ENCODE measurements around the gene PGAP1. TPM values are rescaled to one million over a fixed set of nuclear protein-coding genes. Genes with fewer than 3 reads are reported as not detected.

PGAP1 gene
- total and polyA plus RNA-seq, 9 of the 15 experiments (the other 6 are each of a cell fraction or from before 2014, with no cell fraction given), result 0.08 to 0.73 (median 0.52) TPM

GRCh38 chr2:196941398-196942078, 15.0 kb upstream of the PGAP1 start (continued):
- TF ChIP-seq ZNF696 (CRISPR knock-in tag; conservative IDR thresholded peaks at IDR 0.05) (no peak), ZNF586 (CRISPR knock-in tag; conservative IDR thresholded peaks at IDR 0.05) (no peak), NCOR1 (IDR thresholded peaks at IDR 0.05) (no peak), CHD1 (IDR thresholded peaks at IDR 0.05; ENCODE audit: low read length) (no peak), ZNF263 (CRISPR knock-in tag; IDR thresholded peaks at IDR 0.05; ENCODE audit: borderline replicate concordance) (no peak)

GRCh38 chr2:196939371-196939770, 12.9 kb upstream of the PGAP1 start:
- Histone ChIP-seq H3K9me3 (replicated peaks; ENCODE audit: control insufficient read depth, insufficient read depth, low read depth, low read length) (no peaks in the 10 kb centered on the region), H3K4me1 (replicated peaks in 1 of 2; ENCODE audit: control insufficient read depth in 2 of 2, insufficient read depth in 2 of 2, low read length in 2 of 2) (no peaks in the 10 kb centered on the region), H3K9ac (ENCODE audit: insufficient read depth in 1 of 2, low read depth in 2 of 2, low read length in 2 of 2) (no peak overlapping the region), H3K79me2 (ENCODE audit: control insufficient read depth, insufficient read depth, low read length) (no peaks in the 10 kb centered on the region), H2AFZ (ENCODE audit: low read depth, low read length) (no peak overlapping the region), H3K4me3 (no peak overlapping the region), H4K20me1 (replicated peaks; ENCODE audit: control insufficient read depth, insufficient read depth, low read length) (no peaks in the 10 kb centered on the region), H3K4me2 (ENCODE audit: insufficient read depth, low read length) (no peak overlapping the region), H3K27ac (ENCODE audit: extremely low read depth, low read depth, low read length) (no peak overlapping the region), H3K27me3 (ENCODE audit: control insufficient read depth in 2 of 2, insufficient read depth in 2 of 2, low read length in 2 of 2) (no peaks in the 10 kb centered on the region), H3K36me3 (ENCODE audit: control insufficient read depth, insufficient read depth, low read length) (no peaks in the 10 kb centered on the region), H3K9me1 (ENCODE audit: control insufficient read depth, insufficient read depth, low read length) (no peaks in the 10 kb centered on the region)
- in situ Hi-C loops (cut with MboI) (no loop called here), intact Hi-C loops (cut with micrococcal nuclease) (no loop called here)
- ChIA-PET POLR2A (no interaction called here), CTCF (ENCODE audit: low intra/inter-chr PET ratio) (no interaction called here)
- BruUV-seq (replicated peaks), result no TSS peak
- TF ChIP-seq POLR2G (IDR thresholded peaks at IDR 0.05; ENCODE audit: low read depth, low read length) (no peak), HMG20B (CRISPR knock-in tag; IDR thresholded peaks at IDR 0.05) (no peak), MLX (CRISPR knock-in tag; conservative IDR thresholded peaks at IDR 0.05) (no peak), JUND (IDR thresholded peaks at IDR 0.05; ENCODE audit: borderline replicate concordance, low read depth, low read length) (no peak), JUND (tag; IDR thresholded peaks at IDR 0.05; ENCODE audit: borderline replicate concordance, low read depth, low read length) (no peak), BHLHE40 (IDR thresholded peaks at IDR 0.05; ENCODE audit: low read length) (no peak), ZKSCAN1 (IDR thresholded peaks at IDR 0.05; ENCODE audit: low read depth, low read length) (no peak), ZFPM2 (CRISPR knock-in tag; IDR thresholded peaks at IDR 0.05) (no peak)
- WGBS (ENCODE audit: insufficient coverage, low coverage, missing lambda C conversion rate), result 0% methylated on average over 1 of the region's 1 CpG
- ATAC-seq (no peak), DNase-seq (ENCODE audit: extremely low read depth in 1 of 4, low spot score in 3 of 4) (no peak), FAIRE-seq (no peak)
